Endometrial microvascular endothelial cells (primary cell): ENCODE results near the gene PRG3. TPM values are rescaled to one million over a fixed set of nuclear protein-coding genes. Genes with fewer than 3 reads are reported as not detected.

ENCODE experiments used
- total RNA-seq: library from RNA; depleted of rRNA; stranded (reverse); fragments of >200 nt; gene quantifications from one replicate; pipeline ENCODE4 v1.2.3, GENCODE V29; 2015; ENCODE audit errors: inconsistent ontology term

PRG3 gene
- total RNA-seq, 1 donor from 2014 or later = not detected

Other genes with a start within 250 kb of the PRG3 start
- not detected for gene LRRC55, start 199.2 kb downstream of the PRG3 start, total RNA-seq
- gene APLNR, start 143.9 kb downstream of the PRG3 start, total RNA-seq = not detected
- 57.4 TPM for gene TNKS1BP1, start 56.2 kb downstream of the PRG3 start, total RNA-seq
- 124 TPM for gene SSRP1, start 45.3 kb downstream of the PRG3 start, total RNA-seq
- gene P2RX3, start 42.8 kb downstream of the PRG3 start, total RNA-seq = not detected
- gene PRG2, start 9.5 kb upstream of the PRG3 start, total RNA-seq = not detected
- 122 TPM for gene SLC43A3, start 46.0 kb upstream of the PRG3 start, total RNA-seq
- gene RTN4RL2, start 79.4 kb upstream of the PRG3 start, total RNA-seq = not detected
- gene SLC43A1, start 134.6 kb upstream of the PRG3 start, total RNA-seq = 5.5 TPM
- 75.8 TPM for gene TIMM10, start 149.6 kb upstream of the PRG3 start, total RNA-seq
- not detected for gene SMTNL1, start 156.4 kb upstream of the PRG3 start, total RNA-seq
- gene UBE2L6, start 186.5 kb upstream of the PRG3 start, total RNA-seq = 58.0 TPM
- gene SERPING1, start 216.5 kb upstream of the PRG3 start, total RNA-seq = 14.9 TPM